MM.1S (cell line): ENCODE measurements around the gene HELZ2.

Source experiments
- DNase-seq: peaks from one replicate; pipeline ENCODE4 v3.0.0-alpha.2; 2015
- H2AFZ ChIP-seq: fragments of 300-600 bp; sonication (generic); 2 replicates; pipeline ENCODE4 v1.6.0; 2016; ENCODE audit warnings: antibody characterized with exemption, low read length
- H3F3A ChIP-seq: fragments of 300-600 bp; sonication (generic); 2 replicates; pipeline ENCODE4 v1.6.1; 2016; ENCODE audit warnings: mild to moderate bottlenecking, antibody characterized with exemption, low read length, moderate library complexity, mixed read lengths; ENCODE audit not compliant: insufficient read depth
- H3K27ac ChIP-seq: fragments of 300-600 bp; sonication (generic); 2 replicates; pipeline ENCODE4 v1.5.1; 2016; ENCODE audit warnings: mild to moderate bottlenecking, low read length
- H3K27me3 ChIP-seq: fragments of 300-600 bp; sonication (generic); replicated peaks from 2 replicates; pipeline ENCODE4 v1.6.0; 2016; ENCODE audit warnings: low read length; ENCODE audit not compliant: insufficient read depth
- H3K36me3 ChIP-seq: fragments of 300-600 bp; sonication (generic); replicated peaks from 2 replicates; pipeline ENCODE4 v1.6.1; 2016; ENCODE audit warnings: mild to moderate bottlenecking, low read length, mixed read lengths; ENCODE audit not compliant: insufficient read depth
- H3K4me1 ChIP-seq: fragments of 300-600 bp; sonication (generic); 2 replicates; pipeline ENCODE4 v1.6.1; 2016; ENCODE audit warnings: low read length, mixed read lengths
- H3K4me2 ChIP-seq: fragments of 300-600 bp; sonication (generic); 2 replicates; pipeline ENCODE4 v1.6.0; 2016; ENCODE audit warnings: low read depth, low read length
- H3K4me3 ChIP-seq: fragments of 300-600 bp; sonication (generic); 2 replicates; pipeline ENCODE4 v1.5.1; 2016; ENCODE audit warnings: low read length, mixed read lengths
- H3K79me2 ChIP-seq: fragments of 300-600 bp; sonication (generic); 2 replicates; pipeline ENCODE4 v1.6.1; 2016; ENCODE audit warnings: mixed run types, low read length, mixed read lengths
- H3K9ac ChIP-seq: fragments of 300-600 bp; sonication (generic); 2 replicates; pipeline ENCODE4 v1.6.1; 2016; ENCODE audit warnings: low read length, mixed read lengths
- H3K9me2 ChIP-seq: fragments of 300-600 bp; sonication (generic); replicated peaks from 2 replicates; pipeline ENCODE4 v1.6.1; 2016; ENCODE audit warnings: mild to moderate bottlenecking, low read length, mixed read lengths; ENCODE audit not compliant: insufficient read depth
- H3K9me3 ChIP-seq: fragments of 300-600 bp; sonication (generic); replicated peaks from 2 replicates; pipeline ENCODE4 v1.6.1; 2016; ENCODE audit warnings: mild to moderate bottlenecking, low read length, mixed read lengths; ENCODE audit not compliant: insufficient read depth
- H4K20me1 ChIP-seq: fragments of 300-600 bp; sonication (generic); 2 replicates; pipeline ENCODE4 v1.6.1; 2016; ENCODE audit warnings: mild to moderate bottlenecking, low read length, moderate library complexity, mixed read lengths; ENCODE audit not compliant: insufficient read depth
- EZH2 ChIP-seq: fragments of 300-600 bp; sonication (generic); optimal IDR thresholded peaks from 2 replicates; pipeline ENCODE3; 2017; ENCODE audit warnings: low read depth, mild to moderate bottlenecking, antibody characterized with exemption, low read length, mixed read lengths
- EZH2phosphoT487 ChIP-seq: fragments of 300-600 bp; sonication (generic); IDR thresholded peaks from 2 replicates; pipeline ENCODE4 v1.6.1; 2018; ENCODE audit warnings: antibody characterized with exemption, low read length
- TF ChIP-seq, protein P1 (sequence below): fragments of 300-600 bp; sonication (generic); IDR thresholded peaks from 2 replicates; pipeline ENCODE4 v1.5.1; 2016; ENCODE audit warnings: antibody characterized with exemption, low read length, mixed read lengths

Gene HELZ2

DNA sequence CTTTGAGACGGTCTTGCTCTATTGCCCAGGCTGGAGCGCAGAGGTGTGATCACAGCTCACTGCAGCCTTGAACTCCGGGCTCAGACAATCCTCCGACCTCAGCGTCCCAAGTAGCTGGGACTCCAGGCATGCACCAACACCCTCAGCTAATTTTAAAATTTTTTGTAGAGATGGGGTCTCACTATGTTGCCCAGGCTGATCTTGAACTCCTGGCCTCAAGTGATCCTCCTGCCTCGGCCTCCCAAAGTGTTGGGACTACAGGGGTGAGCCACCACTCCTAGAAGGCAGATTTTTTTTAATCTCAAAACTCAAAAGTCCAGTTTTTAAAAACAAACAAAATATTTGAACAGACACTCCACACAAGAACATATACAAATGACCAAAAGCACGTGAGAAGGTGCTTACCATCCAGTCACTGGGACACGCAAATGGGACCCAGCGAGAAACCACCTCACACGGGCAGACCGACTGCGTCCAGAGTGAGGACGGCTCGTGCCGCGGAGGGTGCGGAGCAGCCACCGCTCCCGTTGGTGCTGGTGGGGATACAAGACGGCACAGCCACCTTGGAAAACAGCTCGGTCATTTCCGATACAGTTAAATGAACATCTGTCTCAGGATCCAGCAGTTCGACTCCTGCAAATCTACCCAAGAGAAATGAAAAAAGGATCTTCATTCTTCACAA, 8.5 kb upstream of the HELZ2 start:
- Histone ChIP-seq H3K9me3 (no peaks in the 10 kb centered on the region), H3K4me2 (no peak overlapping the region), H3K4me1 (no peaks in the 10 kb centered on the region), H3F3A (no peaks in the 10 kb centered on the region), H3K27ac (no peak overlapping the region), H3K36me3 (no peaks in the 10 kb centered on the region), H3K9me2 (no peaks in the 10 kb centered on the region), H3K27me3 (peaks cover 63% of the 10 kb centered on the region), H3K9ac (no peak overlapping the region), H3K4me3 (no peak overlapping the region), H3K79me2 (no peaks in the 10 kb centered on the region), H4K20me1 (no peaks in the 10 kb centered on the region), H2AFZ (no peak overlapping the region)
- DNase-seq, result no peak
- TF ChIP-seq EZH2phosphoT487, result no peak
- TF ChIP-seq, protein P1, sequence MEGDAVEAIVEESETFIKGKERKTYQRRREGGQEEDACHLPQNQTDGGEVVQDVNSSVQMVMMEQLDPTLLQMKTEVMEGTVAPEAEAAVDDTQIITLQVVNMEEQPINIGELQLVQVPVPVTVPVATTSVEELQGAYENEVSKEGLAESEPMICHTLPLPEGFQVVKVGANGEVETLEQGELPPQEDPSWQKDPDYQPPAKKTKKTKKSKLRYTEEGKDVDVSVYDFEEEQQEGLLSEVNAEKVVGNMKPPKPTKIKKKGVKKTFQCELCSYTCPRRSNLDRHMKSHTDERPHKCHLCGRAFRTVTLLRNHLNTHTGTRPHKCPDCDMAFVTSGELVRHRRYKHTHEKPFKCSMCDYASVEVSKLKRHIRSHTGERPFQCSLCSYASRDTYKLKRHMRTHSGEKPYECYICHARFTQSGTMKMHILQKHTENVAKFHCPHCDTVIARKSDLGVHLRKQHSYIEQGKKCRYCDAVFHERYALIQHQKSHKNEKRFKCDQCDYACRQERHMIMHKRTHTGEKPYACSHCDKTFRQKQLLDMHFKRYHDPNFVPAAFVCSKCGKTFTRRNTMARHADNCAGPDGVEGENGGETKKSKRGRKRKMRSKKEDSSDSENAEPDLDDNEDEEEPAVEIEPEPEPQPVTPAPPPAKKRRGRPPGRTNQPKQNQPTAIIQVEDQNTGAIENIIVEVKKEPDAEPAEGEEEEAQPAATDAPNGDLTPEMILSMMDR, result no peak

- Histone ChIP-seq H3K27me3 (peaks cover 74% of the 10 kb centered on the region), H3K9me3 (no peaks in the 10 kb centered on the region), H4K20me1 (no peaks in the 10 kb centered on the region), H3K27ac (no peak overlapping the region), H3K4me3 (no peak overlapping the region), H3K79me2 (no peaks in the 10 kb centered on the region), H3F3A (no peaks in the 10 kb centered on the region), H3K4me2 (no peak overlapping the region), H3K9me2 (no peaks in the 10 kb centered on the region), H3K9ac (no peak overlapping the region), H2AFZ (no peak overlapping the region), H3K36me3 (no peaks in the 10 kb centered on the region), H3K4me1 (no peaks in the 10 kb centered on the region)
- TF ChIP-seq, protein P1, result peak; percentile 45
- no peak for TF ChIP-seq EZH2
- peak; percentile 56 for DNase-seq
Measured at GRCh38 chr20:63580796-63581461, 6.9 kb upstream of the HELZ2 start.

- H3K4me3 ChIP-seq, result no peak overlapping the region
- TF ChIP-seq EZH2 (no peak), EZH2phosphoT487 (no peak)
- TF ChIP-seq, protein P1, result no peak
- H3K4me2 ChIP-seq, result no peak overlapping the region
- H3K79me2 ChIP-seq, result no peaks in the 10 kb centered on the region
- H3K9me3 ChIP-seq, result no peaks in the 10 kb centered on the region
- no peaks in the 10 kb centered on the region for H3K9me2 ChIP-seq
- H3K36me3 ChIP-seq, result no peaks in the 10 kb centered on the region
- no peak overlapping the region for H3K27ac ChIP-seq
- peaks cover 5% of the 10 kb centered on the region; the same call in 1 of the 2 replicates for H3K4me1 ChIP-seq
- DNase-seq, result no peak
- no peaks in the 10 kb centered on the region for H4K20me1 ChIP-seq
- H3K9ac ChIP-seq, result no peak overlapping the region
- peaks cover 83% of the 10 kb centered on the region for H3K27me3 ChIP-seq
- H3F3A ChIP-seq, result no peaks in the 10 kb centered on the region
- H2AFZ ChIP-seq, result no peak overlapping the region
Measured at GRCh38 chr20:63579017-63579694, 5.1 kb upstream of the HELZ2 start.
